GM21529 (cell line): ENCODE measurements around the gene NHS.

Source experiments
- ATAC-seq: cut with Tn5 transposase; IDR thresholded peaks from one replicate; pipeline ENCODE4 v1.9.1; 2021; ENCODE audit not compliant: unreplicated experiment

The NHS gene

DNA sequence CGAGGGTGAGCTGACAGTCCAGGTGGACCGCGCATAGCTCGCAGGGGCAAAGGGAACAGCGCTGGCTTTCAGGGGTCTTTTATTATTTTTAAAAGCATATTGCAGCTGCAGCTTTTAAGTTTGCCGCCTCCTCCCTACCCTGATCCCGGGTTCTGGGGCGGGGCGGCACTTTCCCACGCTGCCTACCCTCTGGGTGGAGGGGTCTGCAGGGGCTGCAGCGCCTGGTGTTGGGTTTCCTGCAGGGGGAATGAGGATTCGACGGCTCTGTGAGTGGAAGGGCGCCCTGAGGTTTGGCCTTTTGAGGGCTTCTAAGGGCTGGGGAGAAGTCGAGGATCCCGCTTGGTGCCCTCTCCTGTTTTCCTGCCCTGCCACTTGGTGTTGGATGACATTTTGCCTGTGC, 281.6 kb downstream of the NHS start:
- no peak for ATAC-seq

DNA sequence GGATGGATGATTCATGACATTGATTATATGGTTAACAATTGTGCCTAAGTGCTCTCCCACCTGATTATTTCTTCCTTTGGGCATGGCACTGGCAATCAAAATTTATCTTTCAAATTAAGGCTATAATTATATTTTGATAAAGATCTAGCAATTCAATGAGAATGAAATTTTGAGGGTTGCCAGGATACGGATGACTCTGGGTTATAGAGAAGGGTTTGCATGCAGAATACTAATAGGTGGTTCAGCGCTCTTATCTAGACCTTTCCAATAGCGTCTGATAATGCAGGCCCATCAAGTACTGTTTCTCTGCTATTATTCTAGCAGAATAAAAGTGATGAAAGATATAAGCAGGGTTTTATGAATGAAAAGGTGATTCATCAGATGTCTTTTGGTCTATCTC, 287.4 kb downstream of the NHS start:
- ATAC-seq: no peak

DNA sequence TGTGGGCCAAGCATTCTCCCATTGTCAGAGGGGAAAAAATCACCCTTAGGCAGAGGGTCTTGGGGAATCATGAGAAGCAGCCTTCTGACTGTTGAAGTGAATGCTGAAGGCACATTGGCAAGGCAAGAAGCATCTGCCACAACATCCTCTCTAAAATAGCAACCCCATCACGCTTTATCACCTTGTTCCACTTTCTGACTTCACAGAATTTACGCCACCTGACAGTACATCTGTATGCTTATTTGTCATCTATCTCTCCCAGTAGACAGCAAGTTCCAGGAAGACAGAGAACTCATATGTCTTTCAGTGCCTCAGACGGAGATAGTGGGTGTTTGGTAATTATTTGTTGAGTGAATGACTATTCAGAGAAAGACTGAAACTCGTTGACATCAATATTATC, 293.9 kb downstream of the NHS start:
- no peak for ATAC-seq

DNA sequence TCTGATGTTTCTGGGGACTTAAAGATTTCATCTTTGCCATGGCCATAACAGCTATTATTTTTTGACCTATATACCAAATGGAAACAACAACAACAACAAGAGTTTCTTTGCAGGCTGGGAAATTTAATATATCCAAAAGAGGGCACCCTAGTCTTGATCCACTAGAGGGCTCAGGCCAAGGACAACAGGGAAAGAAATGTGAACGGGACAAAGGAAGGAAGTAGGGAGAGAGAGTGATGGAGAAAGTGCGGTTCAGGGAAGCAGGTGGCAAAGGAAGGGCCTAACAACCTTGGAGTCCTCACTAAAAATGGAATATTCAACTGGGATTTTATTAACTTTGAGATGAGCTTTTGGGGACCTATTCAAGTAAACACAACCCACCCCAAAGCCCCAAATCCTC, 294.5 kb downstream of the NHS start:
- ATAC-seq: no peak

GRCh38 chrX:17669891-17670290, 294.9 kb downstream of the NHS start:
- ATAC-seq: no peak

DNA sequence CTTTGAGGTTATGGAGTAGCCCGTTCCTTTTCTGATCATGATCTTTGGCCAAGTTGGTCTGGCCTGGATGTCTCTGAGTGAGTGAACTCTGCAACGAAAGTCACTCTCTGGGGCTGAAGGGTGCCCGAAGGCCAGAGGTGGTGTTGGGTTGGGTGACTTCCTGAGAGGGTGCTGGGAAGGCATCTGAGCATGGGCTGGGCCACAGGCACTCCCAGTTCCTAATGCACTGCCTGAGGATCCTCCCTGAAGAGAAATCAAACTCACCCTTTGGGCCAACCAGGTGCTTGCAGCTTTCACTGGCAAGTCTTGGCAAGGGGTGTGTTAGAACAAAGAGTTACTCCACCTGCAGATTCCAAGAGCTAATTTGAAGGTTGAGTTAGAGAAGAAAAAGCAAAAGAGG, 295.9 kb downstream of the NHS start:
- no peak for ATAC-seq

DNA sequence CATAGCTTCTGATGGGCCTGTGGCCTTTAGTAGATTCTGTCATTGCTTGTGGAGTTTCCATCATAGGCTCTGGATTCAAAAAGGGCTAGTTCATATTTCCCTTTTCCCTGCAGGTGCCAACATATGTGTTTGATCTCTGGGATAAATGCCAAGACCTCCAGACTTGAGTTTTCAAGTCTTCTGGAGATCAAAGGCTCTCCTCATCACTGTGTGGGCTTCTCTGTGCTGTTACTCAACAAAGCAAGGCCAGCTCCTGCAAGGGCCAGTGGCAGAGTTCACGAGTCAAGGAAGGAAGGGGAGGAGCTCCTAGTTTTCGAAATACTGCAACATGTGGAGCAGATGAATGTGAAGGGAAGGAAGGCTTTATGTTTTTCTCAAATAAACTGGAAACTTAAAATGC, 299.6 kb downstream of the NHS start:
- no peak for ATAC-seq

GRCh38 chrX:17679261-17679660, 304.3 kb downstream of the NHS start:
- ATAC-seq: no peak

GRCh38 chrX:17679820-17680219, 304.8 kb downstream of the NHS start:
- no peak for ATAC-seq

GRCh38 chrX:17680732-17681413, 305.9 kb downstream of the NHS start:
- no peak for ATAC-seq

DNA sequence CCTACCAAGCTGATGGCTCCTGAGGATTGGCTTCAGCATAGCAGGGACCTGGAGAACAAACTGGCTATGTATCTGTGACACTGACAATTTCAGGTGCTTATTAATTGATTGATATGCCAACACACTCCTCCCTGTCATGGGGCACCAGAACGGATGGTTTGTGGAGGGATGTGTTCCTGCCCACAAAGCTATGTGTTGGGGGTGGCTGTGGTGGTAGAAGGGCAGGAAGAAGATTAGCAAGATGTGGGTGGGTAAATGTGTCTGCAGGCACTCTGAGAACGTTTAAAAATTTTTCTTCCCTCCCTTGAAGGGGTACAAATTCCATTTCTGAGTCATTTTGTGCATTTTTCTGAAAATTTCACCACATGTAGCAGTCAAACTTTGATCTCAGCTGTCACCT, 307.3 kb downstream of the NHS start:
- no peak for ATAC-seq

- no peak for ATAC-seq
These were observed 310.0 kb downstream of the NHS start for GRCh38 chrX:17685026-17685425.

DNA sequence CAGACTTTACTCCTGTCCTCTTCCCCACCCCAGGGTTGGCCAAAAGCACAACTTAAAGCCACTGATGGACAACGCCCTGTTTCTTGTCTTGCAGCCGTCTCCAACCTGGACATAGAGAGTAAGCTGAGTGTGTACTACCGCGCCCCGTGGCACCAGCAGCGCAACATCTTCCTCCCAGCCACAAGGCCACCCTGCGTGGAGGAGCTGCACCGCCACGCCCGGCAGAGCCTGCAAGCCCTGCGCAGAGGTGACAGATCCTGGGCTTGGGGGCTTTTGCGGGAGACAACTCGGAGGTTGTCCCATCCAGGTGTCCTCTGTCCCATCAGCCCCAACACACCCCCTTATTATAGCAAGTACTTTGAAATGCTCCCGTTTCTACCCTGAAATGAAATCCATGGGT, 312.6 kb downstream of the NHS start:
- ATAC-seq: no peak

DNA sequence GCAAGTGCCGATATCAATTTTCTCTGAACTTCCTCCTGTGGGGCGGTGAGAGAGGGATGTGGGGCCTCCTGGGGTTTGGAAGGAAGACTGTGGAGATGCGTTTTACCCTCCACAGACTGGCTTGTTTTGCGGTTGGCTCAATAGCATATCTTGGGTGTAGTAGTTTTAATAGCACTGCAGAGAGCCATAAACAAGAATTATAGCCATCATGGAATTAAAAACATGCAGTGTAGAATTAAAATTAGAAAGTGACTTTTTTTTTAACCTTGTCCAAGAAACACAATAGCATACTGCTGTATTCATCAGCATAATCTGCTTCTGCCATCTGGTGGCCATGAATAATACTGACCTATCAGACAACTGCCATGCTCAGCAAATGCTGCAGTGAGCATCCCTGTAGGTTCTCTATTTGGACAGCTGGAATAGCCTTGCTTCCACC, 315.0 kb downstream of the NHS start:
- peak; percentile 69 for ATAC-seq

- no peak for ATAC-seq
These were observed 317.8 kb downstream of the NHS start for GRCh38 chrX:17692709-17693346.

DNA sequence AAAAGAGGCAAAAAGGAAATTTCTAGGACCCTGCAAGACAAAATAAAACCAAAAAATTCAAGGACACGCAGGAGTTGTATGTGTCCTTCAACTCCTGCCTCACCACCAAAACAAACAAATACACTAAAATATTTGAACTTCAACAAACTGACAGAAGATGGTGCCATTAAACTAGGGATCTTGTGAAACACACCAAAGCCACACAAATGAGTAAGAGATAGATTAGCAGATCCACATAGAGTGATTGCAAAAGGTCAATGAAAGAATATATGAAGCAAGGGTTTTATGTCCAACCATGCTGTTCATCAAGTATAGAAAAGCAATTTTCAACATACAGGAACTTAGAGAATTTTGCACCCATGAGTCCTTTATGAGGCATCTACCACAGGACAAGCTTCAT, 322.2 kb downstream of the NHS start:
- ATAC-seq: no peak

DNA sequence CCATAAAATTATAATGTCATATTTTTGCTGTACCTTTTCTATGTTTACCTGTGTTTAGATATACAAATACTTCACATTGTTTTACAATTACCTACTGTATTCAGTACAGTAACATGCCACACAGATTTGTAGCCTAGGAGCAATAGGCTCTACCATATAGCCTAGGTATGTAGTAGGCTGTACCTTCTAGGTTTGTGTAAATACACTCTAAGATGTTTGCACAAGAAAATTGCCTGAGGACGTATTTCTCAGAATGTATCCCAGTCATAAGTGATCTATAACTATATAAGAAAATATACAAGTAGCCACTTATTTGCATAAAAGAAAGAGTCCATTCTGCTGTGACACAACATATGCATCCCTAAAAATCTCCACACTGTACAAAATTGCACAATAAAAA, 326.0 kb downstream of the NHS start:
- ATAC-seq: no peak

DNA sequence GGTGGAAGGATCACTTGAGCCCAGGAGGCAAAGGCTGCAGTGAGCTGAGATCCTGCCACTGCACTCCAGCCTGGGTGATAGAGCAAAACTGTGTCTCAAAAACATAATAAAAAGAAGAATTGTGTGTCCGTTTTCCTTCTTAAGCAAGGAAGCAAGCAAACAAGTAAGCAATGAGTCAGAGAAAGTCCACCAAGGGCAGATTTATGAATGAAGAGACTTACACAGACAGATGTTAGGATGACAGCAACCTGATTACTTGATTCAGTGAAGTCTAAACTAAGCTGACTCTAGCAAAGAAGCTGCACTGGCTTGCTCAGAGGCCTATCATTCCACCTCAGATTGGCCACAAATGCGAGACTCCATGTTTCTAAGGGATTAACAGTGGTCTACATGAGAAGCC, 328.2 kb downstream of the NHS start:
- ATAC-seq: no peak

DNA sequence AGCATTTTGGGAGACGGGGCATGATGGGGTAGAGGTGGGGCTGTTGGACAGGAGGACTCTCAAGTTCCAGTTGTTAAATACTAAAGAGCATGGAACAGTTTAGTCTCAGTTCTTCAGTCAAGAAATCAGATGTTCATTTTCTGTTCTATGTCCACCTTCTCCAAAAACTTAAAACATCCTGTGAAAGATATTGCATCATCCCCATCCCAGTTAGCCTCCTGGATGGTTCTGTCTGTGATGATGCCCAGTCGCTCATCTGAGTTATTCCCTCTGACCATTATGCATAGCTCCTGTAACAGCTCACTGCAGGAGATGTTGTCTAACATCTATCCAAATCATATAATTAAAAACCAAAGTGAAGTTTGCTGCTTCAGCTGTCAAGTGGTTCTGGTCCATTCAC, 330.2 kb downstream of the NHS start:
- no peak for ATAC-seq

DNA sequence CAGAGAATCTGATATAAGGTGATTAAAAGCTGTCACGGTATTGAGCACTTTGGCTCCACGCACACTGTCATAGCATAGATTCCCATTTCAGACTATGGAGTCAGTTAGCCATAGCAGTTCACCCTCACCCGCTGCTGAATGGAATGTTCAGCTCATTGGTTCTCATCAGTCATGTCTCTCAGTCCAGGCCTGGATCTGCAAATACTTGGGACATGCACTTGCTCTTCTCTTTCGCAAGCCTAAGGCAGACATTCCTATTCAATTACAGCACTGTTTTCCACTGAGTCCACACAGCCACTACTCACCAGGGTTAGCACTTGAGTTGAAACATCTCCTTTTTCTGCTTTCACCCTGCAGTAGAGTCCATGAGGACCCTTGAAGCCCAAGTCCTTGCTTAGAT, 331.7 kb downstream of the NHS start:
- ATAC-seq: no peak

- ATAC-seq: no peak
These were observed 332.7 kb downstream of the NHS start for GRCh38 chrX:17707731-17708130.

DNA sequence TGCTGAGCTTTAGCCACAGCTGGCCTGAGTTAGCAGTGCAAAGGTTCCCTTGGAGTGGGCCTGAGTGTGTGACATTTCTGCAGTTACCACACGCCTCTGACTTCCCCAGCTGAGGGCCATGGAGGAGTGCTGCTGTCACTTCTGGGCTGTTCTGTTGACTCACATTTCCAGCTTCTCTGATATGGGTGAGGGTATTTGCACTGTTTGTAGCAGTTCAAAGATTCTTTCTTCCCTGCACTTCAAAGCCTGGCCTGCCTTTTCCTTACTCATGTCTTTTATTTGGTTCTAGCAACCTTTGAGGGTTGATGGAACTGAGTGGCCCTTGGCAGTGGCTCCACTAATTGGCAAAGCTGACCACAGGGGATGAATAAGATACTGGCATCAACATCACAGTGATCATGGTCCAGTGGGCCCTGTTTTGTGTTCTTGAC, 335.9 kb downstream of the NHS start:
- no peak for ATAC-seq

DNA sequence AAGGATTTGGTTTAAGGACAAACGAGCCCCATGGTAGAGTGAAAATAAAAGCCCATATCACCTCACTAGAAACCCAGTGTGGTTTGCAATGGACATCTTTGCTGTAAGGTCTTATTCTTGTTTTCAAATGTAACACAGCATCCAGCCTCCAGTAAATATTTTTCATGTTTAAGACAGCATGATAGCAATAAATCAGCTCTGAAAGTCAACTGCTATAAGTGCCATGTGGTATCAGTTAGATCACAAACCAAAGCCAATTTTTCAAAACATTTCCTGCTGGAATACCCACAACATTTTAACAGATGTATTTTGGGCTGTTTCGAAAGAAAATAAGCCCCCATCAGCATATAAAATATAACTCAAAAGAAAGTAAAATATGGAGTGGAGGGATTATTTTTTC, 338.3 kb downstream of the NHS start:
- ATAC-seq: no peak
